RWPE2 (cell line): Measurements from ENCODE around the gene DGUOK.

Experiments used
- ATAC-seq: fragments of 200-7000 bp; cut with Tn5 transposase; 3 replicates; pipeline ENCODE4 v1.9.1; 2021; ENCODE audit warnings: low read depth
- DNase-seq: peaks from one replicate; pipeline ENCODE4 v3.0.0-alpha.2; 2020; ENCODE audit warnings: low spot score
- H3K27ac ChIP-seq: fragments of 450-650 bp; 2 replicates; pipeline ENCODE4 v1.5.1; 2017; ENCODE audit warnings: mild to moderate bottlenecking; ENCODE audit not compliant: poor library complexity, severe bottlenecking
- H3K27me3 ChIP-seq: fragments of 250-450 bp; sonication (Bioruptor Pico); 2 replicates; pipeline ENCODE4 v1.5.1; 2021; ENCODE audit warnings: mild to moderate bottlenecking, moderate library complexity; ENCODE audit not compliant: insufficient read depth, poor library complexity, severe bottlenecking
- H3K36me3 ChIP-seq: fragments of 250-450 bp; sonication (Bioruptor Pico); 2 replicates; pipeline ENCODE4 v1.5.1; 2020; ENCODE audit warnings: low read depth, mild to moderate bottlenecking, moderate library complexity
- H3K4me1 ChIP-seq: fragments of 250-450 bp; sonication (Bioruptor Pico); 2 replicates; pipeline ENCODE4 v1.5.1; 2021; ENCODE audit warnings: mild to moderate bottlenecking, moderate library complexity; ENCODE audit not compliant: insufficient read depth, poor library complexity, severe bottlenecking
- H3K4me3 ChIP-seq: fragments of 250-450 bp; sonication (Bioruptor Pico); 2 replicates; pipeline ENCODE4 v1.5.1; 2021; ENCODE audit warnings: mild to moderate bottlenecking, moderate library complexity; ENCODE audit not compliant: severe bottlenecking
- H3K9me3 ChIP-seq: fragments of 250-450 bp; sonication (Bioruptor Pico); 2 replicates; pipeline ENCODE4 v1.5.1; 2021; ENCODE audit warnings: mild to moderate bottlenecking, moderate library complexity; ENCODE audit not compliant: severe bottlenecking
- CTCF ChIP-seq: fragments of 450-650 bp; IDR thresholded peaks from one replicate; pipeline ENCODE4 v1.5.1; 2017; ENCODE audit warnings: mild to moderate bottlenecking, moderate library complexity; ENCODE audit not compliant: poor library complexity, severe bottlenecking

Gene DGUOK

GRCh38 chr2:73888388-73888787 lies 38.3 kb upstream of the DGUOK start:
- no peak overlapping the region for H3K4me3 ChIP-seq
- H3K27me3 ChIP-seq: no peaks in the 10 kb centered on the region
- H3K4me1 ChIP-seq: peaks cover 4% of the 10 kb centered on the region
- DNase-seq (no peak), ATAC-seq (no peak)
- H3K9me3 ChIP-seq: no peaks in the 10 kb centered on the region
- no peak overlapping the region for H3K27ac ChIP-seq
- TF ChIP-seq CTCF: no peak
- H3K36me3 ChIP-seq: no peaks in the 10 kb centered on the region

- Histone ChIP-seq H3K36me3 (no peaks in the 10 kb centered on the region), H3K9me3 (no peaks in the 10 kb centered on the region), H3K27ac (no peak overlapping the region), H3K27me3 (no peaks in the 10 kb centered on the region), H3K4me3 (no peak overlapping the region), H3K4me1 (peaks cover 4% of the 10 kb centered on the region)
- DNase-seq (no peak), ATAC-seq (no peak)
- TF ChIP-seq CTCF: no peak
Observed at GRCh38 chr2:73889206-73889605, 37.5 kb upstream of the DGUOK start.

- no peak for TF ChIP-seq CTCF
- no peak for ATAC-seq
Observed at GRCh38 chr2:73890301-73891092, 36.2 kb upstream of the DGUOK start.

GRCh38 chr2:73891276-73891901 lies 35.3 kb upstream of the DGUOK start:
- DNase-seq (no peak), ATAC-seq (no peak)
- TF ChIP-seq CTCF: no peak
- Histone ChIP-seq H3K27ac (no peak overlapping the region), H3K36me3 (no peaks in the 10 kb centered on the region), H3K4me3 (no peak overlapping the region), H3K9me3 (no peaks in the 10 kb centered on the region), H3K27me3 (no peaks in the 10 kb centered on the region), H3K4me1 (peaks cover 4% of the 10 kb centered on the region)

More at GRCh38 chr2:73890301-73891092, 36.2 kb upstream of the DGUOK start:
- H3K4me3 ChIP-seq: no peak overlapping the region
- H3K27ac ChIP-seq: no peak overlapping the region
- no peaks in the 10 kb centered on the region for H3K9me3 ChIP-seq
- peaks cover 4% of the 10 kb centered on the region for H3K4me1 ChIP-seq
- no peaks in the 10 kb centered on the region for H3K36me3 ChIP-seq
- DNase-seq: no peak
- H3K27me3 ChIP-seq: no peaks in the 10 kb centered on the region
